HG03280 (cell line): ENCODE data around the gene SPAG5.

Source experiments
- ATAC-seq: cut with Tn5 transposase; IDR thresholded peaks from one replicate; pipeline ENCODE4 v1.9.1; 2021; ENCODE audit warnings: mild to moderate bottlenecking, moderate library complexity; ENCODE audit not compliant: unreplicated experiment

Gene SPAG5, protein sequence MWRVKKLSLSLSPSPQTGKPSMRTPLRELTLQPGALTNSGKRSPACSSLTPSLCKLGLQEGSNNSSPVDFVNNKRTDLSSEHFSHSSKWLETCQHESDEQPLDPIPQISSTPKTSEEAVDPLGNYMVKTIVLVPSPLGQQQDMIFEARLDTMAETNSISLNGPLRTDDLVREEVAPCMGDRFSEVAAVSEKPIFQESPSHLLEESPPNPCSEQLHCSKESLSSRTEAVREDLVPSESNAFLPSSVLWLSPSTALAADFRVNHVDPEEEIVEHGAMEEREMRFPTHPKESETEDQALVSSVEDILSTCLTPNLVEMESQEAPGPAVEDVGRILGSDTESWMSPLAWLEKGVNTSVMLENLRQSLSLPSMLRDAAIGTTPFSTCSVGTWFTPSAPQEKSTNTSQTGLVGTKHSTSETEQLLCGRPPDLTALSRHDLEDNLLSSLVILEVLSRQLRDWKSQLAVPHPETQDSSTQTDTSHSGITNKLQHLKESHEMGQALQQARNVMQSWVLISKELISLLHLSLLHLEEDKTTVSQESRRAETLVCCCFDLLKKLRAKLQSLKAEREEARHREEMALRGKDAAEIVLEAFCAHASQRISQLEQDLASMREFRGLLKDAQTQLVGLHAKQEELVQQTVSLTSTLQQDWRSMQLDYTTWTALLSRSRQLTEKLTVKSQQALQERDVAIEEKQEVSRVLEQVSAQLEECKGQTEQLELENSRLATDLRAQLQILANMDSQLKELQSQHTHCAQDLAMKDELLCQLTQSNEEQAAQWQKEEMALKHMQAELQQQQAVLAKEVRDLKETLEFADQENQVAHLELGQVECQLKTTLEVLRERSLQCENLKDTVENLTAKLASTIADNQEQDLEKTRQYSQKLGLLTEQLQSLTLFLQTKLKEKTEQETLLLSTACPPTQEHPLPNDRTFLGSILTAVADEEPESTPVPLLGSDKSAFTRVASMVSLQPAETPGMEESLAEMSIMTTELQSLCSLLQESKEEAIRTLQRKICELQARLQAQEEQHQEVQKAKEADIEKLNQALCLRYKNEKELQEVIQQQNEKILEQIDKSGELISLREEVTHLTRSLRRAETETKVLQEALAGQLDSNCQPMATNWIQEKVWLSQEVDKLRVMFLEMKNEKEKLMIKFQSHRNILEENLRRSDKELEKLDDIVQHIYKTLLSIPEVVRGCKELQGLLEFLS

DNA sequence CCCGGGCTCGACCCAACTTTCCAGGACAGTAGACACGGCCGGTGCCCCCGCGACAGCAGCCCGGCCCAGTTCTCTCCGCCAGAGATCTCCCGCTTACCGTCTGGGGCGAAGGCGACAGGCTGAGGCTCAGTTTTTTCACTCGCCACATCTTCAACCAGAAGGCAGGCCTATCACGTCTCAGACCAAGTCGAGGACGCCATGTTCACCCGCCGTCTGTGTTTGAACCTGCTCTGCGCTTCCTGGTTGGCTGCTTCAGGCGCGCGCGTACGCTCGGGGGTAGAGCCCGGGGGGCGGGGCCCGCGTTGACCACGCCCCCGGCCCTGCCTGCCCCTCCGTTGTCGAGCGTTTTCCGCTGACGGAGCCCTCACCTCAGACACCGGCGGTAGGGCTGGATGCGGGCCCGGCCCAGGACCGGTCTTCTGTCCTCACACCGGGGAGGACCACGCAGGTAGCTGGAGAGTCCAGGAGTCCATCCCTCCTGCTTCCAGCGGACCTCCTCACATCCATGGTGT is at the start of gene SPAG5:
Gene SPAG5, minus strand, starts transcription at position 227 of the 512 bp plus-strand sequence. Its CDS starts 79 bp downstream, at position 148.
- peak; percentile 85 for ATAC-seq

DNA sequence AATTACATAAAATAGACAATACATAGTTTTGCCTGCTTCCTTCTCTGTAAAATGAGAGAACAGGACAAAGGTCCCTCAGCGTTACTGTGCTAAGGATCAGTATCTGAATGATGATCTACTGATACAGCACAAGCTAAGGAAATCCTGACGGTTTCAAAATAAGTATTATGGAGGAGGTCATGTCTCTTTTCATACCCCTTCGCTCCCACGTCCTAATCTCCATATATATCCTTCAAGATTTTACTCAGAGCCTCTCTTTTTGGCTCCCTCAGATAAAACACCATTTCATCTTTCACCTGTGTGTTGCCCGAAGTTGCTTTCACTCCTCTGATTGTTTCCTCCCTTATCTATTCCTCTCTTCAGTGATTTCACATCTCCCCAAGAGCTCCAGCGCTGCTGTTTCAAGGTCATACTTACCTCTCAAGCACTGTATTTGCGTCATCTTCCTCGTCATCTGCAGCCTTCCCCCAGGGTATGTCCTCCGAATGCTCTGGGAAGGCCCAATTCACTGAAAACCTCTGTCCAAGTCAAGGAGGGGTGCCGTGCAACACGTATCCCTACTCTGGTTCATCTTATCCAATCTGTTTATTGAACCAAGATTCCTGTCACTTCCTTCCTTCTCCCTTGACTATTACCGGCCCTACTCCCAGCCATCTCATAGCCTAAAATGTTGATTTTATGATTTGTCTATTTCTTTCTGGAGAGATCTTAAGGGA is 47.4 kb upstream of the SPAG5 start:
- ATAC-seq, result no peak

DNA sequence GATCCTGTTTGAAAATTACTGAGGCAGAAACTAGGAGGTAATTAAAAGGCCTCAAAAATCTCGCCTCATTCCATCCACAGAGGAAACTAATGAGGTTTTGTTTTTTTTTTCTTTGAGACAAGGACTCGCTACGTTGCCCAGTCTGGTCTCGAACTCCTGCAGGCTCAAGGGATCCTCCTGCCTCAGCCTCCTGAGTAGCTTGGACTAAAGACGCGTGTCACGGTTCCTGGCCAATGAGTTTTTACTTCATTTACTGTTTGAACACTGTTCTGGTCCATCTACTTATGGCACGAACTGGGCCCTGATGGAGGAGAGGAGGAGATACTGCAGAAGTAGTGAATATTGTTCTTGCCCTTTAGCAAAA is 46.7 kb upstream of the SPAG5 start:
- ATAC-seq, result no peak

DNA sequence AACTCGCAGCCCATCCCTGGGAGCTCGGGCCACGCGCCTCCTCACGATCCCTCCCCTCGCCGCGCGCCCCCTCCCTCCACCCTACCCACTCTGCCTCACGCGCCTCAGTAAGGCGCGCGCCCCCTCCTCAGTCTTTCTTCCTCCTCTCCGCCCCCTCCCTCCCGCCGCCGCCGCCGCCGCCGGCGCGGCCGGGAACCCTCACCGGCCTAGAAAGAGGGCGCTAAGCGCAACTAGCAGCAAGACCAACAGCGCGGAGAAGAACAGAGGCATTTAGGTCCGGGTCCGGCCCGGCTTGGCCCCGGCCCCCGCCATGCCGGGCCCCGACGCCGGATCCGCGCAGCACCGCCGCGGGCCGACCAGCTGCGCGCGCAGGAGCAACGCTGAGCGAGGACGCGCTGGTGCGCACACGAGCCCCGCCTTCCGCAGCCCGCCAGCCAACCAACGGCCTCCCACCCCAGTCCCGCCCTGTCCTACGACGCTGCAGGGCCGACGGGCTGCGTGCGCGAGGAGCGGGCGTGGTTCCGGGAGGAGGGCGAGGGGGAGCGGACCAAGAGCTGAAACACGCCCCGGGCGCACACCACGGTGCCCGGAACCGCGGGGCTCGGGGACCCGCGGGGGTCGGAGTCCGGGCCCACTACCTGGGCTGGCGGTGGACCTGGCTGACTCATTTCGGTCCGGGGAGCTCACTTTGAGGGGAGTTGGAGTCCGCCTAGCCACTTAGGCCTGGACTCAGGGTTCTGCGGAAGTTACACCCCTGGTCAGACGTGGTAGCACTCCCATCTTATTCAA is 46.2 kb upstream of the SPAG5 start, which contains the start of gene BLTP2:
Gene BLTP2, minus strand, starts transcription at position 372 of the 789 bp plus-strand sequence. Its CDS starts 102 bp downstream, at position 270.
- peak; percentile 95 for ATAC-seq

DNA sequence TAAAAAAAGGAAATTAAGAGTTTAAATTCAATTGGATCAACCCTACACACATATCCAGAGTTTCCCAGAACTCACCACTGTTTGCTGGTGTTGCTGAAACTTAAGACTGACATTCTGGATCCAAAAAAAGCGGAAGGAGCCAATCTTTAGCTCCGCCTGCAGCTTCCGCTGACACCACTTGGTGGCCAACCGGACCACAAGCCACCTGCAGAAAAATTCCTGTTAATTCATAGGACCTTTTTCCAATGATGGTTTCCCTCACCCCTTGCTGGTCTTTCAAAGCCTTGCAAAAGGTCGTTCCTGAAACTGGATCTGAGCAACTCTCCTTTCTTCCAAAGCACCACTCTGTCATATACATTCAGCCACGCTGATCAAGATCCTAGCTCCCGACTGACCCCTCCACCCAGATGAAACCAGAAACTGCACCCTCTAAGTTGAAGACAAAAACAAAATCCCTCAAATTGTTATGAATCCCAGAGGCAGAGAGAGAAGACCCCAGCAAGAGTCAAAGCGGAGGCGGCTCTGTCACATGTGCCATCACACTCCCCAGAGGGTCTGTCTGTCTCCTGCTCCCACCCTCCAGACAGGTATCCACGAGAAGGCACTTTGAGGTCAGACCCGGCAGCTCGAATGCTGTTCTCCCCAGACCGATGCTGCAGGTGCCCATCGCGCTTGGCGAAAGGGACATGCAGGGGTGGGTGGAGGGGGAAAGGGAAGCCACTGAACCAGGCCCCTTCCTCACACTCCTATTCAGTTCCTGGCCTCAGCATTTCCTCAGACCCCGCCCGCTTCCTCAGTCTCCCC is 45.4 kb upstream of the SPAG5 start:
- ATAC-seq, result no peak

DNA sequence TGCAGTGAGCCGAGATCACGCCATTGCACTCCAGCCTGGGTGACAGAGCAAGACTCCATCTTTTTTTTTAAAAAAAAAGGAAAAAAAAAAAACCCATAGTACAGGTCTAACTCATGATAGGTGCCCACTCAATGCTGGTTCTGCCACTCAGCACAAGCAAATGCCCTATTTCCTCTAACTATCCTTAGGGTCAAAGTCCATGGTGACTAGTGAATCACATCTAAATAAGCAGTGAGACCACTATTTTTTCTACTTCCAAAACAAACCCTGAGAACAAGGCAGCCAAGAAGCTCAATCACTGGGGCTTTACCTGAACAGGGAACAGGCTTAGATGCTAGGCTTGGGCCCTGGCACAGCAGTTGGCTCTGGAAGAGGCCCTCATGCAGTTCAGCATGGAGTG is 42.8 kb upstream of the SPAG5 start:
- ATAC-seq, result no peak

DNA sequence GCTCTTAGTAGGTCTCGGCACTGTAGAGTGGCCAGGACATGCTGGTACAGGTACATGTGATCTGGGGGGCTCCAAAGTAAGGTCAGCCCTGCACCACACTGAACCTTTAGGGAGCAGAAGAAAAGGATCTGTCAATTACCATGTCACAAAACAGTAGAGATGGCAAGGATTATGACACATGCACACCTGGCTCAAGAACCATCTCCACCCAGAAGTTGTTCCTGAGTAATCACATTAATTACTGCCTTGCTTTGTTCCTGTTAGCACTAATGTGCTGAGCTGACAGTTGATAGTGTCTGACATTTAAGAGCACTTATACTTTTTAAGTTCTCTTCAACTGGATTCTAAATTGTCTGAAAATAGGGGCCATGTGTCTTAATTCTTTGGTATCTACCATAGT is 36.7 kb upstream of the SPAG5 start:
- ATAC-seq, result no peak

DNA sequence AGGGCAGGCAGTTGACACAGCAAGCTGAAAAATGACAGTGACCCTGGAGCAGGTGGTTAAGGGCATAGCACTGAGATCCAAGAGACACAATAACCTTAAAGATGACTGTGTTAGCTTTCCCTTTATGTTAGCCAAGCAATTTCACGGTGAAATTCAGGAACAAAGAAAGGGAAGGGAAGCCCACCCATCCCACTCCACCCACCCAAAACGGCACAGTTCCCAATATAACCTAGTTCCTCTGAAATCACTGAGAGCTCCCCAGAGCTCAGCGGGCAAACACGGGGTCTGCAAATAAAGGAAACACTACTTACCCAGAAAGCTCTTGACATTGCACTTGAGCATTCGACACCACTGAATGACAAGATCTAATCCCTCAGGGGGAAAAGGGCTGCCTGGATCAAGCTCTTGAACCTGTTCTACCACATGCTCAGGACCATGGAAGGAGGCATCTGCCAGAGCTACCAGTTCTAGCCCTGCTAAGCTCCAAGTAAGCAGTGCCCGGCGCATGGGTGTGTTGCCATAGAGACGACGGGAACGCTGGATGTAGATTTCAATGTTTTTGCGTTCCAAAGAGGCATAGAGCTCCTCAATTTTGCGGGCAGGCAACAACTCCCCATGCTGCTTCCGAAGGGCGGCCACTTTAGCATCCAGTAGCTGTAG is 35.5 kb upstream of the SPAG5 start:
- ATAC-seq, result no peak

DNA sequence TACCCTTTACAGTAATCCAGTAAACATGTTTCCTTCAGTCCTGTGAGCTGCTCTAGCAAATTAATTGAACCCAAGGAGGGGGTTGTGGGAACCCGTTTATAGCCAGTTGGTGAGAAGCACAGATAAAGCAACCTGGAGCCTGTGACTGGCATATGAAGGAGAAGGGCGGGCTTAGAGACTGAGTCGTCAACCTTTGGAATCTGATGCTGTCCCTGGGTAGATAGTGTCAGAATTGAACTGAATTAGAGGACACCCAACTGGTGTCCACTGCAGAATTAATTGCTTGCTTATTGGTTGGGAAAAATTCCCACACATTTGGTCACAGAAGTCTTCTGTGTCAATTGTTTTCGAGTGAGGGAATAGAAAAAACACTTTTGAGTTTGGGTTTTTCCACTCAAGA is 28.0 kb upstream of the SPAG5 start:
- no peak for ATAC-seq

DNA sequence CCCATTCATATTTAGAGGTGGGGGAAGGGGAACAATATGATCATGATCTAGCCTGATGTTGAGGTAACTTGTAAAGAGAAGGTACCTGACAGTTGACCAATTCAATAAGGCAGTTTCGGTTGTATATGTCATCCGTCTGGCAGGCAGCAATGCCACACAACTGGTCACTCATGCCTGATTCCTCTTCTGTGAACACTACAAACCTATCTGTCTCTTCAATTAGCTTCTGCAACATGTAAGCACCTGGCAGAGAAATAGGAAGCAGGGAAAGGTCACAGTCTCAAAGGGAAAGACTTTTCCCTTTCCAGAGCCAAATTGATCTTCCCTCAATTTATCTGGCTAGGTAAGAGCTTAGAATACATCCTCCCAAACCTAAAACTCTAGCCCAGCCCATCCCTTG is 25.3 kb upstream of the SPAG5 start:
- ATAC-seq, result no peak

DNA sequence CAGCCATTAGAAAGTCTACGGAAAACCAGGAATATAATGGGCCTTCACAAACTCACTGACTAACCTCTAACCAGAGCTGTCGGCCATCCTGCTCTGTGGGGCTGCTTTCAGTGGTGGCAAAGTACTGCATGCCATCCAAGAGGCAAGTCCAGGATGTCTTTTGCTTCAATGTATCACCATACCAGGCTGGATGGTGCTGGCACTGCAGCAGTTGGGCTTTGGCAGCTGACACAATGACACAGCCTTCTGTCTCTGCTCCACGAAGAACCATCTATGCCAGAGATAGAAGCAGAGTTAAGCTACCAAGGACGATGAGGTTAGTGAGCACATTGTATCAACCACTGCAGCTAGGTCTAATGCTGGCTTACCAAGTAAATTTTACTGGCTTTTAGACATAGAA is 24.9 kb upstream of the SPAG5 start:
- ATAC-seq, result no peak

DNA sequence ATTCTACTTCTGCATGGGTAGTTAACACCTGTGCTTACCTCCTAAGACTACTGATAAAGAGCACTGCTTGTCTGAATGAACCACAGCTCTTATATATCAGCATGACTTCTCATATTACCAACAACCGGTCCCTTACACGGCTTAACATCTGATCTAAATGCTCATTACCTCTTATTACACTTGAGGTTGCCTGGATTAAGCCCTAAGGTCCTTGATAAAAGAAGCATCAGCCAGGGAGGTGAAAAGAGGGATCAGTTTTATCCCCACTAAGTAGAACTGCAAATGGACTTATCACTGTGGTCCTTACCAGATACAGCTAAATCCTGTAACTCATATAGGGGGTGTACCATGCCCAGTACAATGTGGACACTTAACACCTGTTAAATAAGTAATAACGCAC is 23.4 kb upstream of the SPAG5 start:
- no peak for ATAC-seq

DNA sequence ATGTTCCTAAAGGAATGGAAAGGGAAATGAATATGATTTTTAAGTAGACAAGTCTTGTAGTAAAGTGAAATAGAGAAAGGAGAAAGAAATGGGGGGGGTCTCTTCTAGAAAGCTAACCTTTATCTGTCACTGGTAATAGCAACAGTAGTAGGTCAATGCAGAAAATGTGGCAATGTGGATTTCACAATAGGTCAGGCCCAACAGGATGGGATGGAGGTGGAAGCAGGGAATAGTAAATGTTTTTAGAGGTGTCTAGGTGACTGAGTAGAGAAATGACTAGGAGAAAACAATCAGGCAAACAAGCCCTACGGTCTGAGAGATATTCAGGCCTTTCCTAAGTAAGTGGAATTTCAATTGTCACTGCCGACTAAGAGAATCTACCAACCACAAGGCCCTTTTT is 21.2 kb upstream of the SPAG5 start:
- ATAC-seq, result no peak

DNA sequence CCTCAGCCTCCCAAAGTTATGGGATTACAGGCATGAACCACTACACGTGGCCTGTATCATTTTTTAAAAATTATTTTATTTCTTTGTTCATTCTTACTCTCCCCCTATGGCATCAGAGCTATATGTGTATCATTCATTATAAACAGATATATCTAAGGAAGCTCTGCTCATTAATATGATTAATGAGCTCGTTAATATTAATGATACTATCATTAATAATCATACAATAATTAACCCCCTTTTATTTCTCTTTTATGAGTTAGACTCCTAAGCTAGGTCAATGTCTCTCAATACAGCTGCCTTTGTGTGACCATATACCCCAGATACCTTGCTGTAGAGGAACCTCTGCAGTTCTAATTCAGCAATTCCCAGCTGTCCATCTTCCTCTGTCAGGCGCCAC is 19.6 kb upstream of the SPAG5 start:
- ATAC-seq, result no peak

DNA sequence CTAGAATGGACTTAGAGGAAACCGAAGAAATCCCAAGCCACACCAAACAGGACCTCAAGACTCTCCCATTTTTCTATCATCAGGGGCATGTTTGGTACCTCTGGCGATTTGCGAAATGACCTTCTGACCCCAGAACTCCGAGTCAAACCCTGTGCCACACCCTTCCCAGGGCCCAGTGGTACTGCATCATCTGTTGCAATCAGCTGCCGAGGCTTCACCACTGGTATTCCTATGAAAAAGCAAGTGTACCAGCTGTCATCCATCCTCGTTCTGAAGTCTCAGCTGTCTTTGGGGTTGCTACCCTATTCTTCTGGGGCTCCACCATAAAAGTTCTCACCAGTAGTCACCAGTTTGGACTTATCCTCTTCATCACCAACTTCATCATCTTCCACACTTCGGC is 17.5 kb upstream of the SPAG5 start:
- ATAC-seq, result no peak

DNA sequence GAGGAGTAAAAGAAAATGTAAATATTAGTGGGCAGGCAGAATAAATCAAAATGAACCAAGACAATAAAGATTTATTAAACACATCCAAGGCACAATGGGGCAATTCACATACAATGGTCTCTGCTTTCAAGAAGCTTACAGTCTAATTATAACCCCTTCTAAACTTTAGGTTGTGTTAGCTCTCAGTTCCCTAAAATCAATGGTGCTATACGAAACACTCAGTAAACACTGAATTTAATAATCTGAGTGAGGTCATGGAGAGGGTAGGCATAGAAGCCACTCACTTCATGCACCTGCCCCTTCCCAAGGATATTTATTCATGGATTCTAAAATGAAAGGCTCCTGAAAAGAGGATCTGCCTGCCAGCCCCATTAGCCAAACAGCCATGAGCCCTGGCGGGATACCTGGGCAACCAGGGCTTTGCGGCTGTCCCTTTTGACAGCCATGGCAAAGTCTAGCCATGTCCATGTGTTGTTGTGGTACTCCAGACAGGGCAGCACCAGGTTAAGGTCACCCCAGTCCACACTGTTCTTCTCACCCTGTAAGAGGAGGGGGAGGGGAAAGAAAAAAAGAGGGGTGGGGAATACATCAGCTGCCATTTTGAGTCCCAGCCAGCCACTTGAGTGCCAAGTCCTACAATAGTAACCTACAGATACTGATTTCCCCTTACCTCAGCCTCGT is 16.6 kb upstream of the SPAG5 start:
- ATAC-seq, result no peak

DNA sequence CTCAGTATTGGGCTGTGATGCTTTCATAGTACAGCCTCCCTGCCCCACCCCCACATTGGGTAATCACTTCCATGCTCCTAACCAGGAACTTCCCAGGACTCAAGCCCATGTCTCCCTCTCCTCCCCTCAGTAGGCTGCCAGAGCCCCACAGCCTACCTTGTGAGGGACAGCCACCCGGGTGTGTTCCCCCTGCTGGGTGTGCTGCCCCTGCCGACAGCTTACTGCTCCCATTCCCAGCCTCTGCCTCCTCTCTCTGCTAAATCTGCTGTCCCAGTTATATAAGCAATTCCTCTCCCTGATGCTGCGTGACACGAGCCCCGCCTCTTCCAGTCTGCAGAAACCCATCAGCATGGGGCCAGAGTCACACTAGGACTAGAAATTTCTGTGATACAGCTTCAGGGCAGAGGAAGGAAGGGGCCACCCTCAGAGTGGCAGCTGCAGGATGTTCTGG is 15.1 kb upstream of the SPAG5 start, which contains the start of gene RSKR:
Gene RSKR, minus strand, starts transcription at position 255 of the 451 bp plus-strand sequence. Its CDS starts 24 bp downstream, at position 231.
- no peak for ATAC-seq
